Bronchial epithelial cell (primary cell): ENCODE data around the gene RABL3. TPM values are rescaled to one million over a fixed set of nuclear protein-coding genes. Genes with fewer than 3 reads are reported as not detected.
"Not testable (repeated sequence)": the region's sequence is repeated elsewhere in the genome, so short reads cannot be mapped to it uniquely, and the experiment has no call there.

ENCODE experiments used
- DNase-seq: peaks from one replicate; pipeline ENCODE4 v3.0.0-alpha.2; 2010; ENCODE audit warnings: low read depth
- FAIRE-seq: peaks from 2 replicates; lab custom pipeline; 2011; peaks lifted over from hg19 to GRCh38; lab: Jason Lieb, UNC
- H3K27me3 ChIP-seq: 2 replicates; pipeline ENCODE4 v1.5.1; 2011; ENCODE audit warnings: low read length; ENCODE audit not compliant: control insufficient read depth, insufficient read depth
- H3K36me3 ChIP-seq: 2 replicates; pipeline ENCODE4 v1.5.1; 2011; ENCODE audit warnings: low read length; ENCODE audit not compliant: control insufficient read depth, insufficient read depth
- H3K4me3 ChIP-seq: 2 replicates; pipeline ENCODE4 v1.5.1; 2011; ENCODE audit warnings: mild to moderate bottlenecking, low read depth, low read length, control low read depth
- CTCF ChIP-seq: IDR thresholded peaks from 2 replicates; pipeline ENCODE4 v1.5.1; 2011; ENCODE audit warnings: mild to moderate bottlenecking, moderate library complexity, low read length, control low read depth, inconsistent platforms; ENCODE audit not compliant: insufficient read depth, severe bottlenecking
- total RNA-seq: library from RNA; depleted of rRNA; stranded (reverse); fragments of >200 nt; gene quantifications from 2 replicates; pipeline ENCODE4 v1.2.1, GENCODE V29; 2014

The RABL3 gene
- total RNA-seq, 1 donor from 2014 or later: 31.1 TPM

GRCh38 chr3:120681506-120682038 is 60.7 kb downstream of the RABL3 start:
- no peak for TF ChIP-seq CTCF
- H3K4me3 ChIP-seq: no peak overlapping the region
- H3K36me3 ChIP-seq: no peaks in the 10 kb centered on the region
- FAIRE-seq (no peak), DNase-seq (no peak)
- H3K27me3 ChIP-seq: no peaks in the 10 kb centered on the region

GRCh38 chr3:120681018-120681417 is 61.3 kb downstream of the RABL3 start:
- no peak for TF ChIP-seq CTCF
- DNase-seq: no peak
- Histone ChIP-seq H3K4me3 (no peak overlapping the region), H3K27me3 (no peaks in the 10 kb centered on the region), H3K36me3 (no peaks in the 10 kb centered on the region)
- FAIRE-seq: no peak

- Histone ChIP-seq H3K4me3 (no peak overlapping the region), H3K36me3 (no peaks in the 10 kb centered on the region), H3K27me3 (no peaks in the 10 kb centered on the region)
- FAIRE-seq (no peak), DNase-seq (no peak)
- TF ChIP-seq CTCF: no peak
These were observed 62.0 kb downstream of the RABL3 start for GRCh38 chr3:120680193-120680894.

GRCh38 chr3:120678984-120679383 is 63.3 kb downstream of the RABL3 start:
- no peak overlapping the region for H3K4me3 ChIP-seq
- no peak for FAIRE-seq
- H3K36me3 ChIP-seq: no peaks in the 10 kb centered on the region
- no peaks in the 10 kb centered on the region for H3K27me3 ChIP-seq
- no peak for DNase-seq
- no peak for TF ChIP-seq CTCF

GRCh38 chr3:120678331-120678947 is 63.9 kb downstream of the RABL3 start:
- no peaks in the 10 kb centered on the region for H3K27me3 ChIP-seq
- FAIRE-seq: no peak
- TF ChIP-seq CTCF: no peak
- peak; percentile 77 for DNase-seq
- no peak overlapping the region for H3K4me3 ChIP-seq
- no peaks in the 10 kb centered on the region for H3K36me3 ChIP-seq

- not testable (repeated sequence) for H3K36me3 ChIP-seq, H3K27me3 ChIP-seq, H3K4me3 ChIP-seq, FAIRE-seq, DNase-seq
These were observed 65.1 kb downstream of the RABL3 start for GRCh38 chr3:120677193-120677592.
